GM10266 (cell line): ENCODE results near the gene PTPRG.

Source experiments
- DNase-seq: peaks from one replicate; pipeline ENCODE4 v3.0.0; 2012; ENCODE audit errors: extremely low spot score
- CTCF ChIP-seq: IDR thresholded peaks from 2 replicates; pipeline ENCODE4 v1.5.1; 2012; ENCODE audit warnings: mild to moderate bottlenecking, low read depth; ENCODE audit not compliant: control insufficient read depth, insufficient read depth; ENCODE audit errors: missing control alignments

Gene PTPRG

GRCh38 chr3:61578667-61579367, 17.4 kb downstream of the PTPRG start:
- DNase-seq = no peak
- TF ChIP-seq CTCF = no peak

DNA sequence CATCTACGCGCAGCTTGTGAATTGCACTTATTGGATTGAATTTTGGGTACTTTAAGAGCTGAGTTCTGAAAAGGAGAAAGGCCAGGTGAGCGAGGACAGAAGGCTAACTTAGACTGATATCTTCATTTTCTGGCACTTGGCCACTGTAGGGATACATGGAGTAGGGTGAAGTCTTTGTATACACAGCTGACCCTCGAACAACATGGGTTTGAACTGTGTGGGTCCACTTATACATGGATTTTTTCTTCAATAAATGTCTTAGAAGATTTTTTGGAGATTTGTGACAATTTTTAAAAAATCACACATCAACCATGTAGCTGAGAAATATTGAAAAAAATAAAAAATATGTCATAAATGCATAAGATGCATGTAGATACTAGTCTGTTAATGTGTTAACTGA, 18.3 kb downstream of the PTPRG start:
- no peak for TF ChIP-seq CTCF
- DNase-seq = no peak

DNA sequence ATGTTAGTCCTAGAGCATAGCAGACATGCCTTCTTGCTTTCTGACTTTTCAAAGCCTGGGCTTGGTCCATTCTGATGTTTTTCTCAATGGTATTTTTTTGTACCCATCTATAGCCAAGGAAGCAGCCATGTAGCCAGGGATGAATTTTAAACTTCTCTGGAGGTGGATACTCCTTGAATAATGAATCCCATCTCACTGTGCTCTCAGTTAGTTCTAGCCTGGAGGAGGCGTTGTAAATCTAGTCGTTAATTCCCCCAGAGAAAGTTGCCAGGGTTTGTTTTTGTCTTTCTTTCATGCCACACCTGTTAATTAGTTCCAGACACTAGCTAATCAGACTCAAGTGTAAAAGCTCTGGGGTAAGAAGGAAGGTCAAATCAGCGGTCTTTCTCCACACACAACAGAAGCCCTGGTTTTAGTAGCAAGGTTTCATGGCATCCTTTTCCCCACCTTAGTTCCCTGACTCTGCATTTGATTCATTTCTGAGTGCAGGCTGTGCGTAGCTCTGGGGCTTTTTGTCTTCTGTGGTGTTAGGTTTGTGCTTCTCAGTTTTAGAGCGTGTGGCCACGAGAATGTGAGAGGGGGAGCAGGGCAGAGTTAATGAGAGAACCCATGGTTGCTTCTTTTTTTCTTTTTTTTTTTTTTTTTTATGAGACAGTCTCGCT, 19.7 kb downstream of the PTPRG start:
- no peak for TF ChIP-seq CTCF
- DNase-seq = no peak

DNA sequence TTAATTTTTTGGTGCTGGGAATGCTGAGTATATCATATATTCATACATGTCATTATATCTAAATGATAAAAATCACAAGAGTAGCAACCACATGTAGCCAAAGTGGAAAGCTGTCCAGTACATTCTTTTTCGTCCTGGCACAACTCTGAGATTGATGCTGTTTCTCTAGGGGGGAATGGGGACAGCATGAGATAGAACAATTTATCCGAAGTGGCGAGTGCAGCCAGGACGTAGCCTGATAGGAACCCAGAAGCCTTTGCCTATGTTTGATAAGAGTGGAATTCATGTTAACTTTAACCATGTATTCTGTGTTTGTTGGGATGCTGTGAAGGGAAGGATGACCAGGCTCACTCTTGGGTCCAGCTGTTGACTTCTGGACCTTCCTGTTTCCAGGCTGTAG, 20.9 kb downstream of the PTPRG start:
- no peak for TF ChIP-seq CTCF
- DNase-seq = no peak

DNA sequence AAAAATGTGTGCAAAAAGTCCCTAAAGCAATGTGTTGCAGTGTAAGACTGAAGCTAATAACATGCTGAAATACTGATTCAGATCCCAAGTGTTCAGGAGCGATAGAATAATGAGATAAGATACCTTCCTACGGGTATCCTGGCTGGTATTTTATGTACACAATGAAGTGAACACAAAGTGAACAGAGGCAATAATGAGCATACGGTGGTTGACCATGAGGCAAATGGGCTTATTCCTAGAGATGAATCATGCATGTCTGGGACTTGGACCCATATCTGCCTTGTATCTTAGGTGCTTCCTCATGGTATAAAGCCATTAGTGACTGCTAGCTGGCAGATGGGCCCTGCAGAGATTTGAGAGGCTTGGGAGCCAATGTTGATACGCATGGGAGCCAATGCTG, 21.5 kb downstream of the PTPRG start:
- TF ChIP-seq CTCF = no peak
- no peak for DNase-seq

GRCh38 chr3:61583890-61584875, 22.8 kb downstream of the PTPRG start:
- no peak for DNase-seq
- no peak for TF ChIP-seq CTCF
